GM10266 (cell line): ENCODE data around the gene SMAD7.

Experiments used
- DNase-seq: peaks from one replicate; pipeline ENCODE4 v3.0.0; 2012; ENCODE audit errors: extremely low spot score
- CTCF ChIP-seq: IDR thresholded peaks from 2 replicates; pipeline ENCODE4 v1.5.1; 2012; ENCODE audit warnings: mild to moderate bottlenecking, low read depth; ENCODE audit not compliant: control insufficient read depth, insufficient read depth; ENCODE audit errors: missing control alignments

The SMAD7 gene

GRCh38 chr18:48876590-48876989 is 74.2 kb downstream of the SMAD7 start:
- TF ChIP-seq CTCF = no peak
- DNase-seq = no peak

- no peak for DNase-seq
- no peak for TF ChIP-seq CTCF
Measured at GRCh38 chr18:48875942-48876511, 74.7 kb downstream of the SMAD7 start.

- DNase-seq = no peak
- no peak for TF ChIP-seq CTCF
Measured at GRCh38 chr18:48875314-48875941, 75.3 kb downstream of the SMAD7 start.

- no peak for TF ChIP-seq CTCF
- no peak for DNase-seq
Measured at GRCh38 chr18:48874701-48875162, 76.0 kb downstream of the SMAD7 start.

- no peak for TF ChIP-seq CTCF
- no peak for DNase-seq
Measured at GRCh38 chr18:48874233-48874632, 76.5 kb downstream of the SMAD7 start.

- no peak for DNase-seq
Measured at GRCh38 chr18:48872234-48873145, 78.3 kb downstream of the SMAD7 start.

More at GRCh38 chr18:48872234-48873145, 78.3 kb downstream of the SMAD7 start:
- TF ChIP-seq CTCF = no peak
